Measurements from ENCODE around the gene RBM23. TPM values are rescaled to one million over a fixed set of nuclear protein-coding genes. Genes with fewer than 3 reads are reported as not detected.

The RBM23 gene
- total RNA-seq, 2 experiments from 2014 or later = 87.9 to 111 TPM

DNA sequence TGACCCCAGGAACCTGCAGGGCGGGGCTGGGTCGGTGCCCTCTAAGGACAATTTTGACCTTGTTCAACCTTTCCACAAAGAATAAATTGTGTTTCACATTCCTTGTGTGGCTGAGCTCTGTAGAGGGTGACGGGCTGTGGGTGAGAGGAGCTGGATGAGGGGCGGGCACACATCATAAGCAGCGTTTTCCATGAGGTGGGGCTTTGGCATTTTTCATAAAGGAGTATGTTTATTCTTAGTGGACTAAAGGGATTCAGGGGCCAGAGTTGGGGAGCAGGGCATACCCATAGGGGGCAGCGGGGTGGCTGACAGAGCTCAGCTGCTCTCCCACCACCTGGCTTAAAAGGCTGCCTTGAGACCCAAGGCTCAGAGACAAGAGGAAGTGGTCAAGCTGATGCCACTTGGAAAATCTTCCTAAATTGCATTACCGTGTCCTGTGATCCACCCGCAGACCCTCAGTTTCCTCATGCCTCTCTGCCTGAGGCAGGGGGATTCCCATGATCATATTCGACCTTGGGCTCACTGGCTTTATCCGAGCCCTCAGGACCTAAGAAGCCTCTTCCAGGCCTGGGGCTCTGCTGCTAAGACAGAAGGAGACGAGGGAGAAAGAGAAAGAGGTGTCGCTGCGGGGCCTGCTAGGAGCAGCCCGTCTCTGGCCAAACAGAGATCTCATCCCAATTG is 71.1 kb downstream of the RBM23 start:
- DNase-seq (peak in 2 of 14 experiments; percentile 50 to 62), ATAC-seq (ENCODE audit: poor library complexity) (no peak)
- POLR2A ChIA-PET = no interaction called here
- Mint-ChIP-seq H3K27me3 (peaks cover 19% of the 10 kb centered on the region), H3K4me1 (ENCODE audit: low read depth) (peaks cover 2% of the 10 kb centered on the region), H3K9me3 (no peaks in the 10 kb centered on the region), H3K27ac (no peak overlapping the region), H3K4me3 (no peak overlapping the region), H3K36me3 (ENCODE audit: low read depth) (no peaks in the 10 kb centered on the region)
- no peak overlapping the region for H3K27ac ChIP-seq (ENCODE audit: low read depth in 1 of 2, low read length in 2 of 2)
- H3K4me1 ChIP-seq (ENCODE audit: insufficient read depth, low read length) = peaks cover 7% of the 10 kb centered on the region
- no peak for TF ChIP-seq CTCF (IDR thresholded peaks at IDR 0.05)
- H3K9me3 ChIP-seq (ENCODE audit: control insufficient read depth in 1 of 2, insufficient read depth in 1 of 2, low read length in 2 of 2) = no peaks in the 10 kb centered on the region
- no peak overlapping the region for H3K4me3 ChIP-seq (ENCODE audit: low read length)
- H3K36me3 ChIP-seq (ENCODE audit: insufficient read depth, low read length) = no peaks in the 10 kb centered on the region
- CTCF ChIA-PET = no interaction called here
- intact Hi-C loops (cut with DNase I, micrococcal nuclease) = no loop called here
- H3K27me3 ChIP-seq (ENCODE audit: control insufficient read depth in 1 of 2, insufficient read depth in 2 of 2, low read length in 2 of 2) = peaks cover 0 to 2% of the 10 kb centered on the region in 2 experiments

- CTCF ChIA-PET = no interaction called here
Measured at GRCh38 chr14:22846811-22847307, 72.1 kb downstream of the RBM23 start.

GRCh38 chr14:22845821-22846625 is 72.9 kb downstream of the RBM23 start:
- peaks cover 24% of the 10 kb centered on the region for H3K27me3 Mint-ChIP-seq
- Histone ChIP-seq H3K4me1 (ENCODE audit: insufficient read depth, low read length) (no peaks in the 10 kb centered on the region), H3K36me3 (ENCODE audit: insufficient read depth, low read length) (no peaks in the 10 kb centered on the region), H3K27me3 (ENCODE audit: control insufficient read depth in 1 of 2, insufficient read depth in 2 of 2, low read length in 2 of 2) (peaks cover 0 to 6% of the 10 kb centered on the region in 2 experiments), H3K4me3 (ENCODE audit: low read length) (no peak overlapping the region), H3K27ac (ENCODE audit: low read depth in 1 of 2, low read length in 2 of 2) (no peak overlapping the region), H3K9me3 (ENCODE audit: control insufficient read depth in 1 of 2, insufficient read depth in 1 of 2, low read length in 2 of 2) (no peaks in the 10 kb centered on the region)
- intact Hi-C loops (cut with DNase I, micrococcal nuclease) = no loop called here
- ATAC-seq (ENCODE audit: poor library complexity) = no peak
- H3K4me3 Mint-ChIP-seq = no peak overlapping the region
- ChIA-PET CTCF (no interaction called here), POLR2A (interaction anchor here (0.7 kb wide), 1 partner anchor 17 kb away, joined by 3 read pairs; no protein-coding TSS in a partner anchor)
- TF ChIP-seq CTCF (IDR thresholded peaks at IDR 0.05) = no peak
- no peaks in the 10 kb centered on the region for H3K36me3 Mint-ChIP-seq (ENCODE audit: low read depth)
- no peak overlapping the region for H3K27ac Mint-ChIP-seq
- no peaks in the 10 kb centered on the region for H3K9me3 Mint-ChIP-seq
- no peaks in the 10 kb centered on the region for H3K4me1 Mint-ChIP-seq (ENCODE audit: low read depth)
- no peak for DNase-seq

More at GRCh38 chr14:22846811-22847307, 72.1 kb downstream of the RBM23 start:
- DNase-seq = no peak
- H3K27me3 Mint-ChIP-seq = peaks cover 19% of the 10 kb centered on the region
- peaks cover 0 to 2% of the 10 kb centered on the region in 2 experiments for H3K27me3 ChIP-seq (ENCODE audit: control insufficient read depth in 1 of 2, insufficient read depth in 2 of 2, low read length in 2 of 2)
- TF ChIP-seq CTCF (IDR thresholded peaks at IDR 0.05) = no peak
- intact Hi-C loops (cut with DNase I, micrococcal nuclease) = no loop called here
- no peak overlapping the region for H3K4me3 Mint-ChIP-seq
- no peaks in the 10 kb centered on the region for H3K9me3 Mint-ChIP-seq
- H3K4me1 ChIP-seq (ENCODE audit: insufficient read depth, low read length) = peaks cover 5% of the 10 kb centered on the region
- H3K4me3 ChIP-seq (ENCODE audit: low read length) = no peak overlapping the region
- POLR2A ChIA-PET = no interaction called here
- no peaks in the 10 kb centered on the region for H3K36me3 Mint-ChIP-seq (ENCODE audit: low read depth)
- H3K4me1 Mint-ChIP-seq (ENCODE audit: low read depth) = no peaks in the 10 kb centered on the region
- H3K9me3 ChIP-seq (ENCODE audit: control insufficient read depth in 1 of 2, insufficient read depth in 1 of 2, low read length in 2 of 2) = no peaks in the 10 kb centered on the region
- no peak for ATAC-seq (ENCODE audit: poor library complexity)
- H3K27ac ChIP-seq (ENCODE audit: low read depth in 1 of 2, low read length in 2 of 2) = no peak overlapping the region
- H3K27ac Mint-ChIP-seq = no peak overlapping the region
- H3K36me3 ChIP-seq (ENCODE audit: insufficient read depth, low read length) = no peaks in the 10 kb centered on the region
